Activated CD4-positive, alpha-beta T cell treated with anti-CD3 and anti-CD28 coated beads for 36 hours (primary cell): ENCODE results near the gene TTYH3. TPM values are rescaled to one million over a fixed set of nuclear protein-coding genes. Genes with fewer than 3 reads are reported as not detected.
"Not testable (repeated sequence)": the region's sequence is repeated elsewhere in the genome, so short reads cannot be mapped to it uniquely, and the experiment has no call there.

Experiments used
- ATAC-seq: fragments of 200-7000 bp; cut with Tn5 transposase; one replicate; pipeline ENCODE4 v1.10.0; 2021; ENCODE audit warnings: mild to moderate bottlenecking, moderate library complexity
- CTCF ChIA-PET: fragments of 350-600 bp; sonication (Branson Sonifier 250); formaldehyde crosslinking; loops from one replicate; lab custom pipeline; 2021; ENCODE audit warnings: antibody characterized with exemption; lab: Charles Lee
- POLR2A ChIA-PET: fragments of 350-600 bp; sonication (Branson Sonifier 250); formaldehyde crosslinking; loops from one replicate; lab custom pipeline; 2021; ENCODE audit warnings: antibody characterized with exemption, inconsistent platforms; lab: Charles Lee
- DNase-seq: peaks from one replicate; pipeline ENCODE4 v3.0.0-alpha.2; 2020
- H3K27ac Mint-ChIP-seq: one replicate; pipeline ENCODE4 v1.8.0; 2021; ENCODE audit warnings: mixed read lengths
- H3K27me3 Mint-ChIP-seq: one replicate; pipeline ENCODE4 v1.8.0; 2021; ENCODE audit warnings: mixed read lengths
- H3K36me3 Mint-ChIP-seq: one replicate; pipeline ENCODE4 v1.8.0; 2021; ENCODE audit warnings: low read depth, mixed read lengths
- H3K4me1 Mint-ChIP-seq: one replicate; pipeline ENCODE4 v1.8.0; 2021; ENCODE audit warnings: mixed read lengths
- H3K4me3 Mint-ChIP-seq: one replicate; pipeline ENCODE4 v1.8.0; 2021; ENCODE audit warnings: mild to moderate bottlenecking, moderate library complexity, mixed read lengths
- H3K9me3 Mint-ChIP-seq: one replicate; pipeline ENCODE4 v1.8.0; 2021; ENCODE audit warnings: low read depth, mixed read lengths
- intact Hi-C, 2 experiments: fragments of 100-400 bp; cut with DNase I in 1 of 2; cut with micrococcal nuclease in 1 of 2; formaldehyde crosslinking; loops; one replicate each; pipeline versions ENCODE4 v1.14.2 to v1.15.1; 2022 to 2024; cut with DNase I, micrococcal nuclease
- total RNA-seq, 2 experiments: library from RNA; stranded (reverse); gene quantifications; one replicate each; pipeline ENCODE4 v1.2.3, GENCODE V29; 2021

Gene TTYH3
- total RNA-seq, 2 experiments from 2014 or later, result 18.7 to 20.2 TPM

GRCh38 chr7:2678454-2678853 is 46.7 kb downstream of the TTYH3 start:
- DNase-seq, H3K36me3 Mint-ChIP-seq, H3K27me3 Mint-ChIP-seq, ATAC-seq, H3K9me3 Mint-ChIP-seq, H3K27ac Mint-ChIP-seq, H3K4me3 Mint-ChIP-seq, CTCF ChIA-PET, H3K4me1 Mint-ChIP-seq, POLR2A ChIA-PET, intact Hi-C loops: not testable (repeated sequence)

- H3K4me3 Mint-ChIP-seq, H3K27ac Mint-ChIP-seq, H3K36me3 Mint-ChIP-seq, H3K4me1 Mint-ChIP-seq, ATAC-seq, H3K27me3 Mint-ChIP-seq, intact Hi-C loops, H3K9me3 Mint-ChIP-seq, POLR2A ChIA-PET, DNase-seq: not testable (repeated sequence)
- CTCF ChIA-PET, result interaction anchor here (0.7 to 2.1 kb wide), 4 partner anchors 9 to 228 kb away, joined by 3 to 10 read pairs (median 4); no protein-coding TSS in a partner anchor
These were observed 47.6 kb downstream of the TTYH3 start for GRCh38 chr7:2679135-2680127.

- CTCF ChIA-PET, result interaction anchor here (0.8 to 2.1 kb wide), 4 partner anchors 10 to 229 kb away, joined by 3 to 10 read pairs (median 4); no protein-coding TSS in a partner anchor
- POLR2A ChIA-PET, result no interaction called here
- ATAC-seq (no peak), DNase-seq (no peak)
- Mint-ChIP-seq H3K27me3 (no peaks in the 10 kb centered on the region), H3K4me1 (no peaks in the 10 kb centered on the region), H3K36me3 (no peaks in the 10 kb centered on the region), H3K27ac (no peak overlapping the region), H3K9me3 (no peaks in the 10 kb centered on the region), H3K4me3 (no peak overlapping the region)
- intact Hi-C loops, result no loop called here
These were observed 48.5 kb downstream of the TTYH3 start for GRCh38 chr7:2680256-2680655.

- Mint-ChIP-seq H3K36me3 (no peaks in the 10 kb centered on the region), H3K4me3 (no peak overlapping the region), H3K9me3 (no peaks in the 10 kb centered on the region), H3K27me3 (peaks cover 2% of the 10 kb centered on the region), H3K27ac (no peak overlapping the region), H3K4me1 (no peaks in the 10 kb centered on the region)
- ATAC-seq (peak; percentile 73), DNase-seq (peak; percentile 79)
- POLR2A ChIA-PET, result no interaction called here
- CTCF ChIA-PET, result interaction anchor here (0.6 to 2.1 kb wide), 5 partner anchors 10 to 230 kb away, joined by 3 to 10 read pairs (median 3); no protein-coding TSS in a partner anchor
- intact Hi-C loops, result loop anchor here (1.0 kb wide), 3 partner anchors 114 to 230 kb away; no protein-coding TSS in a partner anchor
These were observed 49.2 kb downstream of the TTYH3 start for GRCh38 chr7:2680792-2681490.

- no peak for DNase-seq
- no peak for ATAC-seq
- Mint-ChIP-seq H3K4me1 (no peaks in the 10 kb centered on the region), H3K27ac (no peak overlapping the region), H3K36me3 (no peaks in the 10 kb centered on the region), H3K4me3 (no peak overlapping the region), H3K27me3 (peaks cover 8% of the 10 kb centered on the region), H3K9me3 (no peaks in the 10 kb centered on the region)
- intact Hi-C loops, result loop anchor here (1.0 kb wide), 3 partner anchors 115 to 231 kb away; no protein-coding TSS in a partner anchor
- ChIA-PET POLR2A (interaction anchor here (0.6 kb wide), 1 partner anchor 24 kb away, joined by 13 read pairs; no protein-coding TSS in a partner anchor), CTCF (interaction anchor here (0.7 to 1.1 kb wide), 4 partner anchors 28 to 230 kb away, joined by 3 to 4 read pairs (median 3); no protein-coding TSS in a partner anchor)
These were observed 50.4 kb downstream of the TTYH3 start for GRCh38 chr7:2681929-2682799.

GRCh38 chr7:2684501-2684900 is 52.7 kb downstream of the TTYH3 start:
- ATAC-seq (no peak), DNase-seq (no peak)
- Mint-ChIP-seq H3K27me3 (peaks cover 19% of the 10 kb centered on the region), H3K36me3 (no peaks in the 10 kb centered on the region), H3K4me1 (peaks cover 8% of the 10 kb centered on the region), H3K9me3 (no peaks in the 10 kb centered on the region), H3K4me3 (no peak overlapping the region), H3K27ac (no peak overlapping the region)
- CTCF ChIA-PET, result interaction anchor here (2.1 kb wide), 1 partner anchor 25 kb away, joined by 9 read pairs; no protein-coding TSS in a partner anchor
- intact Hi-C loops, result no loop called here
- POLR2A ChIA-PET, result no interaction called here

- ChIA-PET CTCF (interaction anchor here (0.6 to 1.2 kb wide), 3 partner anchors 15 to 77 kb away, joined by 3 to 4 read pairs (median 4); no protein-coding TSS in a partner anchor), POLR2A (no interaction called here)
- Mint-ChIP-seq H3K4me3 (no peak overlapping the region), H3K36me3 (no peaks in the 10 kb centered on the region), H3K27me3 (peaks cover 29% of the 10 kb centered on the region), H3K27ac (no peak overlapping the region), H3K4me1 (peaks cover 8% of the 10 kb centered on the region), H3K9me3 (no peaks in the 10 kb centered on the region)
- DNase-seq (no peak), ATAC-seq (no peak)
- intact Hi-C loops, result no loop called here
These were observed 54.3 kb downstream of the TTYH3 start for GRCh38 chr7:2686101-2686500.

- H3K27ac Mint-ChIP-seq, result no peak overlapping the region
These were observed 55.6 kb downstream of the TTYH3 start for GRCh38 chr7:2687338-2687869.

GRCh38 chr7:2687881-2688318 is 56.1 kb downstream of the TTYH3 start, which contains the start of gene AMZ1:
AMZ1 (plus strand) TSS chr7:2688202; CDS start chr7:2700452, 12,250 bp downstream.
- H3K4me1 Mint-ChIP-seq, result peaks cover 8% of the 10 kb centered on the region
- CTCF ChIA-PET, result interaction anchor here (0.6 to 0.8 kb wide), 2 partner anchors 11 to 116 kb away, joined by 3 to 5 read pairs; no protein-coding TSS in a partner anchor

More at GRCh38 chr7:2687338-2687869, 55.6 kb downstream of the TTYH3 start:
- no peaks in the 10 kb centered on the region for H3K9me3 Mint-ChIP-seq
- POLR2A ChIA-PET, result no interaction called here
- peaks cover 8% of the 10 kb centered on the region for H3K4me1 Mint-ChIP-seq
- H3K36me3 Mint-ChIP-seq, result no peaks in the 10 kb centered on the region
- ATAC-seq (no peak), DNase-seq (no peak)
- CTCF ChIA-PET, result interaction anchor here (0.6 to 0.8 kb wide), 2 partner anchors 12 to 116 kb away, joined by 3 to 5 read pairs; no protein-coding TSS in a partner anchor
- intact Hi-C loops, result no loop called here
- no peak overlapping the region for H3K4me3 Mint-ChIP-seq
- peaks cover 31% of the 10 kb centered on the region for H3K27me3 Mint-ChIP-seq

More at GRCh38 chr7:2687881-2688318, 56.1 kb downstream of the TTYH3 start, which contains the start of gene AMZ1:
- Mint-ChIP-seq H3K27me3 (peaks cover 31% of the 10 kb centered on the region), H3K27ac (no peak within 1 kb of the TSS), H3K9me3 (no peaks in the 10 kb centered on the region), H3K36me3 (no peaks in the 10 kb centered on the region), H3K4me3 (no peak within 1 kb of the TSS)
- ATAC-seq (no peak), DNase-seq (no peak)
- POLR2A ChIA-PET, result no interaction called here
- intact Hi-C loops, result no loop called here
